ENCODE measurements around the gene NEDD4L. TPM values are rescaled to one million over a fixed set of nuclear protein-coding genes. Genes with fewer than 3 reads are reported as not detected.

NEDD4L gene
- total RNA-seq, 1 experiment from 2014 or later = 108 TPM

DNA sequence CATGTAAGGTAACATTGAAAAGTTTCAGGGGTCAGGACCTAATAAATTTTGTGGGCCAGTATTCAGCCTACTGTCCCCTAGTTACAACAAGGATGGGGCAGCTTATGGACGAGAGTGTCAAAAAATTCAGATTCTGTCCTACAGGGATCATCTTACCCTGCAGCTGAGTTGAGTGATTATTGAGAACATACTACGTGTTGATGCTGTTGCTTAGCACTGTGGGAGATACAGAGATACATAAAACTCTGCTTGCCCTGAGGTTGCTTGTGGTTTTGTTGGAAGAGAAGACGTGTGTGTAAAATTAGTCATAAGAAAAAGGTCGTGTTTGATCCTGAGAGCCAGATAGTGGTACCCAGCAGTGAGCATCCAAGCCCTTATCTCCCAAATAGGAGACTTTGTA is 253.2 kb downstream of the NEDD4L start:
- Mint-ChIP-seq H3K4me1 (ENCODE audit: insufficient read depth, unreplicated experiment) (peaks cover 16% of the 10 kb centered on the region), H3K9me3 (ENCODE audit: unreplicated experiment) (no peaks in the 10 kb centered on the region), H3K4me3 (ENCODE audit: unreplicated experiment) (no peak overlapping the region), H3K27me3 (ENCODE audit: insufficient read depth, unreplicated experiment) (no peaks in the 10 kb centered on the region), H3K27ac (ENCODE audit: low read depth, unreplicated experiment) (peak overlapping the region; percentile 71), H3K36me3 (ENCODE audit: insufficient read depth, unreplicated experiment) (peaks cover 16% of the 10 kb centered on the region)
- POLR2A ChIA-PET = interaction anchor here (16.7 kb wide), 1 partner anchor 16 kb away, joined by 378 read pairs; no protein-coding TSS in a partner anchor
- BruUV-seq (replicated peaks) = no TSS peak
- intact Hi-C loops (cut with micrococcal nuclease) = no loop called here
- TF ChIP-seq CTCF (IDR thresholded peaks at IDR 0.05; ENCODE audit: unreplicated experiment) = no peak
- DNase-seq (ENCODE audit: unreplicated experiment) = no peak
- CTCF ChIA-PET = no interaction called here

GRCh38 chr18:58298251-58299134 is 254.5 kb downstream of the NEDD4L start:
- Mint-ChIP-seq H3K9me3 (ENCODE audit: unreplicated experiment) (no peaks in the 10 kb centered on the region), H3K36me3 (ENCODE audit: insufficient read depth, unreplicated experiment) (peaks cover 11% of the 10 kb centered on the region), H3K27ac (ENCODE audit: low read depth, unreplicated experiment) (peak overlapping the region; percentile 7), H3K4me3 (ENCODE audit: unreplicated experiment) (no peak overlapping the region), H3K27me3 (ENCODE audit: insufficient read depth, unreplicated experiment) (no peaks in the 10 kb centered on the region), H3K4me1 (ENCODE audit: insufficient read depth, unreplicated experiment) (peaks cover 21% of the 10 kb centered on the region)
- BruUV-seq (replicated peaks) = no TSS peak
- DNase-seq (ENCODE audit: unreplicated experiment) = no peak
- ChIA-PET CTCF (interaction anchor here (0.6 to 1.6 kb wide), 2 partner anchors 10 to 133 kb away, joined by 3 to 4 read pairs; no protein-coding TSS in a partner anchor), POLR2A (interaction anchor here (0.9 to 4.7 kb wide), 8 partner anchors 8 to 388 kb away, joined by 4 to 38 read pairs (median 12); no protein-coding TSS in a partner anchor)
- no peak for TF ChIP-seq CTCF (IDR thresholded peaks at IDR 0.05; ENCODE audit: unreplicated experiment)
- intact Hi-C loops (cut with micrococcal nuclease) = no loop called here

DNA sequence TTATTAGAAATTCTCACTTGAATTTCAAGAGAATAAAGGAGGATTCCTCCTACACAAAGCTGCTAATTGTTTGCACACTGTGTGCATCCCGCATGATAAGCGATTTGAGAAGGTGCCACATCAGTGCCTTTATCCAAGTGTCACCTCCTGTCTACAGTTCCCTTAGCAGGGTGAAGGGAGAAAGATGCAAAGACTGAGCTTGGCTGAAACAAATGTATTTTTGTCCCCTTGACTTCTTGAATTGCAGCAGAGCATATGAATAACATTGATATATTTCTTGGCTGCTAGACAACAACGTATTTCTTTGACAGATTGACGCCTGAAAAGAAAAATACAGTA is 255.1 kb downstream of the NEDD4L start:
- no peak for TF ChIP-seq CTCF (IDR thresholded peaks at IDR 0.05; ENCODE audit: unreplicated experiment)
- no peaks in the 10 kb centered on the region for H3K9me3 Mint-ChIP-seq (ENCODE audit: unreplicated experiment)
- H3K4me3 Mint-ChIP-seq (ENCODE audit: unreplicated experiment) = no peak overlapping the region
- intact Hi-C loops (cut with micrococcal nuclease) = no loop called here
- peaks cover 11% of the 10 kb centered on the region for H3K36me3 Mint-ChIP-seq (ENCODE audit: insufficient read depth, unreplicated experiment)
- CTCF ChIA-PET = interaction anchor here (0.6 to 2.1 kb wide), 5 partner anchors 9 to 134 kb away, joined by 3 to 8 read pairs (median 4); no protein-coding TSS in a partner anchor
- BruUV-seq (replicated peaks) = no TSS peak
- peaks cover 23% of the 10 kb centered on the region for H3K4me1 Mint-ChIP-seq (ENCODE audit: insufficient read depth, unreplicated experiment)
- DNase-seq (ENCODE audit: unreplicated experiment) = no peak
- no peak overlapping the region for H3K27ac Mint-ChIP-seq (ENCODE audit: low read depth, unreplicated experiment)
- H3K27me3 Mint-ChIP-seq (ENCODE audit: insufficient read depth, unreplicated experiment) = no peaks in the 10 kb centered on the region
- POLR2A ChIA-PET = interaction anchor here (0.6 to 4.7 kb wide), 12 partner anchors 8 to 389 kb away, joined by 3 to 38 read pairs (median 8); no protein-coding TSS in a partner anchor

- H3K27me3 Mint-ChIP-seq (ENCODE audit: insufficient read depth, unreplicated experiment) = no peaks in the 10 kb centered on the region
- H3K36me3 Mint-ChIP-seq (ENCODE audit: insufficient read depth, unreplicated experiment) = peaks cover 6% of the 10 kb centered on the region
- TF ChIP-seq CTCF (IDR thresholded peaks at IDR 0.05; ENCODE audit: unreplicated experiment) = no peak
- POLR2A ChIA-PET = interaction anchor here (0.6 to 4.7 kb wide), 13 partner anchors 9 to 209 kb away, joined by 3 to 38 read pairs (median 11); no protein-coding TSS in a partner anchor
- peaks cover 23% of the 10 kb centered on the region for H3K4me1 Mint-ChIP-seq (ENCODE audit: insufficient read depth, unreplicated experiment)
- no peak overlapping the region for H3K4me3 Mint-ChIP-seq (ENCODE audit: unreplicated experiment)
- H3K9me3 Mint-ChIP-seq (ENCODE audit: unreplicated experiment) = no peaks in the 10 kb centered on the region
- BruUV-seq (replicated peaks) = no TSS peak
- H3K27ac Mint-ChIP-seq (ENCODE audit: low read depth, unreplicated experiment) = no peak overlapping the region
- CTCF ChIA-PET = interaction anchor here (0.5 to 2.1 kb wide), 6 partner anchors 8 to 535 kb away, joined by 3 to 8 read pairs (median 4); no protein-coding TSS in a partner anchor
- no peak for DNase-seq (ENCODE audit: unreplicated experiment)
- intact Hi-C loops (cut with micrococcal nuclease) = no loop called here
Measured at GRCh38 chr18:58299936-58300335, 255.9 kb downstream of the NEDD4L start.

Measured in MCF 10A (cell line).